ENCODE results near the gene TBX3.

GRCh38 chr12:114710151-114710550, 26.2 kb upstream of the TBX3 start:
- no peak for TF ChIP-seq CTCF (IDR thresholded peaks at IDR 0.05; ENCODE audit: insufficient read depth, low read depth, low read length)
- no peak for TF ChIP-seq EZH2 (IDR thresholded peaks at IDR 0.05; ENCODE audit: insufficient read depth, low read length)
